ENCODE results near the gene CMSS1. TPM values are rescaled to one million over a fixed set of nuclear protein-coding genes. Genes with fewer than 3 reads are reported as not detected.

The CMSS1 gene
- total RNA-seq, 4 donors from 2014 or later, result 1.8 to 41.2 (median 17.0) TPM

DNA sequence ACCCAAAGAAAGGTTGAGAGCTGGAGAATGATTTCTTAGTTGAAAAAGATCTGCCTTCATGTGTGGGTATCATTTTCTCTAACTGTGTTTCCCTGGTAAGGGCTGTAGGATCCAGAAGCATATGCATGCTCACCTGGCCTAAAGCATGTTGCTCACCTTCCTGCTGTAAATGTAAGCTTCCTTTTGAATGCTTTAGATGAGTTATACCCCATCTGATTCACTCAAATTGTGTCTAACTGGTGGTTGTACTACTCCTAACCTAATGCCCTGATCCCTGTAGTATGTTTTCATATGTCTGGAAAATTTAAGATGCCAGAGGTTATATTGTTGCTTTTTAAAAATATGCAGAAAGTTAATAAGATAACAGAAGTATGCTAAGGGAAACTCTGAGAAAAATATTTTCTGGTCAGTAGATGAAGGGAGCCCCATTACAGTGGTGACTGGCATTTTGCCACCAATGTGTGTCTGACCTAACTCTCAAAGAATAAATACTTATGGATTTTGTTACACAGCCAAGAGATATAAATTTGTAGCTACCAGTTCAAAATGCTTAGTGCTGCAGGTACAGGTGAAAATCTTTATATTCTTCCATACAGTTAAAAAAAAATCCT lies 289.0 kb downstream of the CMSS1 start:
- peak overlapping the region; percentile 26 to 38 for H3K27ac ChIP-seq
- H3K27me3 ChIP-seq, result no peaks in the 10 kb centered on the region
- no peaks in the 10 kb centered on the region for H3K36me3 ChIP-seq
- intact Hi-C loops (cut with DNase I; ENCODE audit: low total_unique reads), result no loop called here
- no peak for DNase-seq
- TF ChIP-seq, protein P1, sequence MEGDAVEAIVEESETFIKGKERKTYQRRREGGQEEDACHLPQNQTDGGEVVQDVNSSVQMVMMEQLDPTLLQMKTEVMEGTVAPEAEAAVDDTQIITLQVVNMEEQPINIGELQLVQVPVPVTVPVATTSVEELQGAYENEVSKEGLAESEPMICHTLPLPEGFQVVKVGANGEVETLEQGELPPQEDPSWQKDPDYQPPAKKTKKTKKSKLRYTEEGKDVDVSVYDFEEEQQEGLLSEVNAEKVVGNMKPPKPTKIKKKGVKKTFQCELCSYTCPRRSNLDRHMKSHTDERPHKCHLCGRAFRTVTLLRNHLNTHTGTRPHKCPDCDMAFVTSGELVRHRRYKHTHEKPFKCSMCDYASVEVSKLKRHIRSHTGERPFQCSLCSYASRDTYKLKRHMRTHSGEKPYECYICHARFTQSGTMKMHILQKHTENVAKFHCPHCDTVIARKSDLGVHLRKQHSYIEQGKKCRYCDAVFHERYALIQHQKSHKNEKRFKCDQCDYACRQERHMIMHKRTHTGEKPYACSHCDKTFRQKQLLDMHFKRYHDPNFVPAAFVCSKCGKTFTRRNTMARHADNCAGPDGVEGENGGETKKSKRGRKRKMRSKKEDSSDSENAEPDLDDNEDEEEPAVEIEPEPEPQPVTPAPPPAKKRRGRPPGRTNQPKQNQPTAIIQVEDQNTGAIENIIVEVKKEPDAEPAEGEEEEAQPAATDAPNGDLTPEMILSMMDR (IDR thresholded peaks at IDR 0.05), result no peak
- no peak for TF ChIP-seq POLR2A (IDR thresholded peaks at IDR 0.05)
- no peak overlapping the region for H3K4me3 ChIP-seq
- H3K4me1 ChIP-seq, result peaks cover 0 to 6% of the 10 kb centered on the region in 2 donors
- H3K9me3 ChIP-seq, result no peaks in the 10 kb centered on the region

DNA sequence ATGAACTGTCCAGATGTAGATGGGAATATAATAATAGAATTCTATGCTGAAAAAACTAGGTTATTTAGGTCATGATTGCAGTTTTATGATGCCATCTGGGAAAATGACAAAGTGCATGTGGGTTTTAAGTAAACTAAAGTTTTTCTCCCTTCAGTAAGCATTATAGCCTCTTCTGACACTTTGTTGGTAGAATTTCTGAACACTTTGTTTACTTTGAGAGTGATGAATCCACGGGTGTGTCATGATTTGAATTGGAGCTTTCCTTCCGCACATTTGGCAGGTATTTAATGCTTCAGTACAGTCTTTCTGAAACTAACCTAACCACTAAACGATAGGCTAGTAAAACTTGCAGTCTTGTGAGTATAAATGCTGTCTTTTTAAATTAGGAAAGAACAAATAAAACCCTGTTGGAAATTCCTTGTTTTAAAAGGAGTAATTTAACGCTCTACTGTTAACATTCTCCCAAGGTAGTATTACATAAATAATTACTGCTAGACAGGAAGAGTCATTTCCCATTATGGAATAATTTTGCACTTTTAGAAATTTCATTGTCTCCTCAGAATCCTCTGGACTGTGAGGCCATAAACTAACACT lies 289.7 kb downstream of the CMSS1 start:
- Histone ChIP-seq H3K4me1 (peaks cover 0 to 6% of the 10 kb centered on the region in 2 donors), H3K4me3 (no peak overlapping the region), H3K36me3 (no peaks in the 10 kb centered on the region), H3K27ac (peak overlapping the region; percentile 26 to 38), H3K27me3 (no peaks in the 10 kb centered on the region), H3K9me3 (no peaks in the 10 kb centered on the region)
- no peak for TF ChIP-seq POLR2A (IDR thresholded peaks at IDR 0.05)
- TF ChIP-seq, protein P1 (IDR thresholded peaks at IDR 0.05), result no peak
- intact Hi-C loops (cut with DNase I; ENCODE audit: low total_unique reads), result no loop called here
- DNase-seq, result no peak

DNA sequence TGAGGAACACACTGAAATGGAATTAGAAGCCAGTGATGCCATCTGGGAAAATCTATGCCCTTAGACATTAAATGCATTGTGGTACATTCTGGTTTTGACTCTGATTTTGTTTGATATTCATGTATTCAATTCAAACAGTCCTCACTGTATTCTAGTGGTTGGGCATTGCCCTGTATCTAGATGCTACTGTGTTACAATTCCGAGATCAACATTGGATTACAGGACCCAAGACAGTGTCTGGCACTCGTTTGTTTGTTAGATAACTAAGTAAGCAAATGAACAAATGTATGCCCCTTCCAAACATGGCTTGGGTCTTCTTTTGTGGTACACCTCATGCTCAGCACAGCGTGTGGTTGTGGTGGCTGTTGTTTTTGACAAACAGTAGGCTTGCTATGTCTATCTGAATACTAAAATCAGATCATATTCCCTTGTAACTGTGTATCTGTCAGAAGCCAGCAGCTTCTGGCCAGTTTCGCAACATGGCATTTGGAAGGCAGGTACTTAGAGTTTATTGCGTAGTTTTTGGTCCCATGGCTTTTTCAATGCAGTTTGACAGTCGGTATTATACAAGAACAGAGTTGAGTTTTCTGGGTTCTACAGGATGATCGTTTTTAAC lies 290.9 kb downstream of the CMSS1 start:
- Histone ChIP-seq H3K36me3 (no peaks in the 10 kb centered on the region), H3K27ac (no peak overlapping the region), H3K4me3 (no peak overlapping the region), H3K9me3 (no peaks in the 10 kb centered on the region), H3K27me3 (no peaks in the 10 kb centered on the region), H3K4me1 (peaks cover 0 to 6% of the 10 kb centered on the region in 2 donors)
- intact Hi-C loops (cut with DNase I; ENCODE audit: low total_unique reads), result no loop called here
- no peak for DNase-seq
- TF ChIP-seq POLR2A (IDR thresholded peaks at IDR 0.05), result no peak
- TF ChIP-seq, protein P1 (IDR thresholded peaks at IDR 0.05), result no peak

DNA sequence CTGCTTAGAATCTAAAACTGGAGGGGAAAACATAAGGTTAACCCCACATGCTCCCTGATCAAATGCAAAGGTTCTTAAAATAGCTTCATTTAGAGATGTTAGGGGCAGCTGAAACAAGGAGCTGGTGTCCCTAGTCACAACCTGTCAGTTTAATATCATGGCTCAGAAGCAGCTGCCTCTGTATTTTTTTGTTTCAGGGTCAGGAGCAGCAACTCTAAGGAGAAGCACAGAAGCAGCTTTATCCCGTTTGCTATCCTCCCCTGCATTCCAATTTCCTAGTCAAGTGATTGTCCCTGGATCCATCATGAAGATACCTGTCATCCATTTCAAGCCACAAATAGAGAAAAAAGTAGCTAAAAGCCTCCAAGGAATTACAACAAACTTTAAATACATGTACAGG lies 292.5 kb downstream of the CMSS1 start:
- Histone ChIP-seq H3K9me3 (no peaks in the 10 kb centered on the region), H3K4me3 (no peak overlapping the region), H3K36me3 (no peaks in the 10 kb centered on the region), H3K27me3 (no peaks in the 10 kb centered on the region), H3K27ac (no peak overlapping the region), H3K4me1 (peaks cover 0 to 6% of the 10 kb centered on the region in 2 donors)
- intact Hi-C loops (cut with DNase I; ENCODE audit: low total_unique reads), result no loop called here
- no peak for DNase-seq
- TF ChIP-seq, protein P1 (IDR thresholded peaks at IDR 0.05), result no peak
- no peak for TF ChIP-seq POLR2A (IDR thresholded peaks at IDR 0.05)

DNA sequence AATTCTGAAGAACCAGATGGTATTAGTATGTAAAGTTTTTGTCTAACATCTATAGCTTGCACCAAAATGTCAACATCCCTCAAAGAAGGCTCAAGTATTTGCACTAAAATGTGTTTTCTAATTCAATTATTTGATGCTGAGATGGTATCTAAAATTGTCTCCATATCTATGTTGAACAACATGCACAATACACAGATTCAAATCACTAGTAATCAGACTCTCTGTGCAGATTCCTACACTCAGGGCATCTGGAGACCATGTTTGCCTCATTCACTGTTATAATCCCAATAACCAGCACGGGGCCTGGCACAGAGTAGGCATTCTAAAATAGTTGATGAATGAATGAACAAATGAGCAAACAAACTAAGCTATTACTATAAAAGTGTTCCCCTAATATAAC lies 294.1 kb downstream of the CMSS1 start:
- H3K36me3 ChIP-seq, result no peaks in the 10 kb centered on the region
- H3K27me3 ChIP-seq, result no peaks in the 10 kb centered on the region
- H3K9me3 ChIP-seq, result no peaks in the 10 kb centered on the region
- no peak for TF ChIP-seq POLR2A (IDR thresholded peaks at IDR 0.05)
- TF ChIP-seq, protein P1 (IDR thresholded peaks at IDR 0.05), result no peak
- H3K27ac ChIP-seq, result no peak overlapping the region
- no peak overlapping the region for H3K4me3 ChIP-seq
- H3K4me1 ChIP-seq, result peaks cover 0 to 6% of the 10 kb centered on the region in 2 donors
- intact Hi-C loops (cut with DNase I; ENCODE audit: low total_unique reads), result no loop called here
- no peak for DNase-seq

Measured in uterus (tissue), 4 donors.